Activated CD8-positive, alpha-beta T cell treated with anti-CD3 and anti-CD28 coated beads for 36 hours (primary cell): ENCODE results near the gene ITGA8. TPM values are rescaled to one million over a fixed set of nuclear protein-coding genes. Genes with fewer than 3 reads are reported as not detected.

Source experiments
- ATAC-seq: fragments of 200-7000 bp; cut with Tn5 transposase; one replicate; pipeline ENCODE4 v1.10.0; 2021; ENCODE audit warnings: mild to moderate bottlenecking, moderate library complexity
- CTCF ChIA-PET: fragments of 350-600 bp; sonication (Branson Sonifier 250); formaldehyde crosslinking; loops from one replicate; lab custom pipeline; 2021; ENCODE audit warnings: antibody characterized with exemption; lab: Charles Lee
- POLR2A ChIA-PET: fragments of 350-600 bp; sonication (Branson Sonifier 250); formaldehyde crosslinking; loops from one replicate; lab custom pipeline; 2021; ENCODE audit warnings: antibody characterized with exemption; lab: Charles Lee
- DNase-seq: peaks from one replicate; pipeline ENCODE4 v3.0.0-alpha.2; 2020
- H3K27ac Mint-ChIP-seq: one replicate; pipeline ENCODE4 v1.8.0; 2021; ENCODE audit warnings: mild to moderate bottlenecking, mixed read lengths
- H3K27me3 Mint-ChIP-seq: one replicate; pipeline ENCODE4 v1.8.0; 2021; ENCODE audit warnings: mixed read lengths
- H3K36me3 Mint-ChIP-seq: one replicate; pipeline ENCODE4 v1.8.0; 2021; ENCODE audit warnings: low read depth, mixed read lengths
- H3K4me1 Mint-ChIP-seq: one replicate; pipeline ENCODE4 v1.8.0; 2021; ENCODE audit warnings: low read depth, mixed read lengths
- H3K4me3 Mint-ChIP-seq: one replicate; pipeline ENCODE4 v1.8.0; 2021; ENCODE audit warnings: mild to moderate bottlenecking, moderate library complexity, mixed read lengths
- H3K9me3 Mint-ChIP-seq: one replicate; pipeline ENCODE4 v1.8.0; 2021; ENCODE audit warnings: mixed read lengths
- intact Hi-C: fragments of 100-400 bp; cut with micrococcal nuclease; formaldehyde crosslinking; loops from one replicate; pipeline ENCODE4 v1.10.0; 2022
- total RNA-seq, 2 experiments: library from RNA; stranded (reverse); gene quantifications; one replicate each; pipeline ENCODE4 v1.2.3, GENCODE V29; 2021
- TF ChIP-seq, protein P1 (sequence below): fragments of 200-600 bp; IDR thresholded peaks from one replicate; pipeline ENCODE4 v1.8.0; 2022; ENCODE audit warnings: antibody characterized with exemption, mild to moderate bottlenecking

ITGA8 gene
- total RNA-seq, 2 experiments from 2014 or later: not detected

- Mint-ChIP-seq H3K4me1 (no peaks in the 10 kb centered on the region), H3K9me3 (peaks cover 4% of the 10 kb centered on the region), H3K4me3 (no peak overlapping the region), H3K27ac (no peak overlapping the region), H3K36me3 (no peaks in the 10 kb centered on the region), H3K27me3 (peaks cover 11% of the 10 kb centered on the region)
- TF ChIP-seq, protein P1, sequence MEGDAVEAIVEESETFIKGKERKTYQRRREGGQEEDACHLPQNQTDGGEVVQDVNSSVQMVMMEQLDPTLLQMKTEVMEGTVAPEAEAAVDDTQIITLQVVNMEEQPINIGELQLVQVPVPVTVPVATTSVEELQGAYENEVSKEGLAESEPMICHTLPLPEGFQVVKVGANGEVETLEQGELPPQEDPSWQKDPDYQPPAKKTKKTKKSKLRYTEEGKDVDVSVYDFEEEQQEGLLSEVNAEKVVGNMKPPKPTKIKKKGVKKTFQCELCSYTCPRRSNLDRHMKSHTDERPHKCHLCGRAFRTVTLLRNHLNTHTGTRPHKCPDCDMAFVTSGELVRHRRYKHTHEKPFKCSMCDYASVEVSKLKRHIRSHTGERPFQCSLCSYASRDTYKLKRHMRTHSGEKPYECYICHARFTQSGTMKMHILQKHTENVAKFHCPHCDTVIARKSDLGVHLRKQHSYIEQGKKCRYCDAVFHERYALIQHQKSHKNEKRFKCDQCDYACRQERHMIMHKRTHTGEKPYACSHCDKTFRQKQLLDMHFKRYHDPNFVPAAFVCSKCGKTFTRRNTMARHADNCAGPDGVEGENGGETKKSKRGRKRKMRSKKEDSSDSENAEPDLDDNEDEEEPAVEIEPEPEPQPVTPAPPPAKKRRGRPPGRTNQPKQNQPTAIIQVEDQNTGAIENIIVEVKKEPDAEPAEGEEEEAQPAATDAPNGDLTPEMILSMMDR: no peak
- ChIA-PET POLR2A (no interaction called here), CTCF (no interaction called here)
- no peak for ATAC-seq
- no peak for DNase-seq
- intact Hi-C loops: no loop called here
Measured at GRCh38 chr10:15759265-15759664, 39.5 kb upstream of the ITGA8 start.

- H3K27ac Mint-ChIP-seq: no peak overlapping the region
- ChIA-PET CTCF (no interaction called here), POLR2A (no interaction called here)
- no peak overlapping the region for H3K4me3 Mint-ChIP-seq
- TF ChIP-seq, protein P1: no peak
- H3K9me3 Mint-ChIP-seq: peaks cover 4% of the 10 kb centered on the region
- H3K36me3 Mint-ChIP-seq: no peaks in the 10 kb centered on the region
- intact Hi-C loops: no loop called here
- no peaks in the 10 kb centered on the region for H3K4me1 Mint-ChIP-seq
- ATAC-seq (no peak), DNase-seq (no peak)
- peaks cover 11% of the 10 kb centered on the region for H3K27me3 Mint-ChIP-seq
Measured at GRCh38 chr10:15758618-15759017, 38.9 kb upstream of the ITGA8 start.

- intact Hi-C loops: no loop called here
- ATAC-seq (no peak), DNase-seq (no peak)
- Mint-ChIP-seq H3K27ac (no peak overlapping the region), H3K4me3 (no peak overlapping the region), H3K4me1 (no peaks in the 10 kb centered on the region), H3K9me3 (no peaks in the 10 kb centered on the region), H3K36me3 (no peaks in the 10 kb centered on the region), H3K27me3 (peaks cover 21% of the 10 kb centered on the region)
- TF ChIP-seq, protein P1: no peak
- CTCF ChIA-PET: no interaction called here
- POLR2A ChIA-PET: no interaction called here
Measured at GRCh38 chr10:15754937-15755336, 35.2 kb upstream of the ITGA8 start.

DNA sequence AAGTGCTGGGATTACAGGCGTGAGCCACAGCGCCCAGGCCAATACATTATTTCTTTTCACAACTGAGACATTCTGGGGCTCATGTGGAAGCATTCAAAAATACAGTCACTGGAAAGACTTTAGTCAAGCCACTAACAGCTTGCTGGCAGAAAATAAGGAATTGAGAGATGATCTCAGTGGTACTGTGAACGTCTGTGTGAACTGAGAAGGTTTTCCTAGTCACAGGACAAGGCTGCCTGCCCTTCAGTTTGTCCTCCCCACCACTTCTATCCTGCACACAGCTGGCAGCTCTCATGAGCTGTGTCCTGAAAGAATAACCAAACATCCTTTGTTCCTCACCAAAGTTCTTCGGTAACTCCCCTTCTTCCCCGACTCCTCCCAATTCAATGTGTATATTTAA is 31.3 kb upstream of the ITGA8 start:
- H3K27ac Mint-ChIP-seq: no peak overlapping the region

GRCh38 chr10:15748126-15748525 is 28.4 kb upstream of the ITGA8 start:
- Mint-ChIP-seq H3K4me3 (no peak overlapping the region), H3K4me1 (no peaks in the 10 kb centered on the region), H3K27ac (no peak overlapping the region), H3K36me3 (no peaks in the 10 kb centered on the region), H3K27me3 (peaks cover 15% of the 10 kb centered on the region), H3K9me3 (no peaks in the 10 kb centered on the region)
- no peak for DNase-seq
- ChIA-PET CTCF (no interaction called here), POLR2A (no interaction called here)
- ATAC-seq: no peak
- TF ChIP-seq, protein P1: no peak
- intact Hi-C loops: no loop called here

More for the DNA sequence above, 31.3 kb upstream of the ITGA8 start:
- no peaks in the 10 kb centered on the region for H3K9me3 Mint-ChIP-seq
- ATAC-seq (no peak), DNase-seq (no peak)
- intact Hi-C loops: no loop called here
- H3K36me3 Mint-ChIP-seq: no peaks in the 10 kb centered on the region
- H3K27me3 Mint-ChIP-seq: peaks cover 19% of the 10 kb centered on the region
- TF ChIP-seq, protein P1: no peak
- POLR2A ChIA-PET: no interaction called here
- CTCF ChIA-PET: no interaction called here
- H3K4me3 Mint-ChIP-seq: no peak overlapping the region
- no peaks in the 10 kb centered on the region for H3K4me1 Mint-ChIP-seq
